Adrenal gland (tissue), 5 donors: ENCODE data around the gene AP1AR.

Experiments
- POLR2A ChIP-seq, 2 donors: fragments of 450-650 bp; IDR thresholded peaks; one replicate each; pipeline ENCODE4 v1.6.1; 2017; ENCODE audit warnings: antibody characterized with exemption in 2 of 2, mild to moderate bottlenecking in 2 of 2, moderate library complexity in 1 of 2
- TF ChIP-seq, protein P1 (sequence below), 6 experiments: fragments of 450-650 bp in 4 of 6; fragments of 200-600 bp in 2 of 6; sonication (generic) in 1 of 6; IDR thresholded peaks; 1 replicate in 5 of 6; 2 replicates in 1 of 6; pipeline versions ENCODE4 v1.5.1 to v1.8.0; 2016 to 2021; ENCODE audit warnings: antibody characterized with exemption in 6 of 6, mild to moderate bottlenecking in 2 of 6, moderate library complexity in 1 of 6
- donor health status: DM: no; HTN: no; CAD: no.

DNA sequence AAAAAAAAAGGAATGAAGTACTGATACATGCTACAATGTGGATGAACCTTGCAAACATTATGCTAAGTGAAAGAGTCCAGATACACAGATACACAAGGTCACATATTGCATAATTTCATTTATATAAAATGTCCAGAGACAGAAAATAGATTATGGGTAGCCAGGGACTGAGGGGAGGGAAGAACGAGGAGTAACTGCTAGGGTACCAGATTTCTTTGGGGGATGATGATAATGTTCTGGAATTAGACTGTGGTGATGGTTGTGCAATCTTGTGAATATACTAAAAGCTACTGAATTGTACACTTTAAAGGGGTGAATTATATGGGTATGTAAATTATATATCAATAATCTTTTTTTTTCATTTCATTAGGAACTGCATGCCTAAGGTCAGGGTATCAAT, 20.8 kb upstream of the AP1AR start:
- TF ChIP-seq POLR2A (IDR thresholded peaks at IDR 0.05): no peak
- TF ChIP-seq, protein P1, sequence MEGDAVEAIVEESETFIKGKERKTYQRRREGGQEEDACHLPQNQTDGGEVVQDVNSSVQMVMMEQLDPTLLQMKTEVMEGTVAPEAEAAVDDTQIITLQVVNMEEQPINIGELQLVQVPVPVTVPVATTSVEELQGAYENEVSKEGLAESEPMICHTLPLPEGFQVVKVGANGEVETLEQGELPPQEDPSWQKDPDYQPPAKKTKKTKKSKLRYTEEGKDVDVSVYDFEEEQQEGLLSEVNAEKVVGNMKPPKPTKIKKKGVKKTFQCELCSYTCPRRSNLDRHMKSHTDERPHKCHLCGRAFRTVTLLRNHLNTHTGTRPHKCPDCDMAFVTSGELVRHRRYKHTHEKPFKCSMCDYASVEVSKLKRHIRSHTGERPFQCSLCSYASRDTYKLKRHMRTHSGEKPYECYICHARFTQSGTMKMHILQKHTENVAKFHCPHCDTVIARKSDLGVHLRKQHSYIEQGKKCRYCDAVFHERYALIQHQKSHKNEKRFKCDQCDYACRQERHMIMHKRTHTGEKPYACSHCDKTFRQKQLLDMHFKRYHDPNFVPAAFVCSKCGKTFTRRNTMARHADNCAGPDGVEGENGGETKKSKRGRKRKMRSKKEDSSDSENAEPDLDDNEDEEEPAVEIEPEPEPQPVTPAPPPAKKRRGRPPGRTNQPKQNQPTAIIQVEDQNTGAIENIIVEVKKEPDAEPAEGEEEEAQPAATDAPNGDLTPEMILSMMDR (IDR thresholded peaks at IDR 0.05): no peak
